ENCODE results near the gene CLDN16. TPM values are rescaled to one million over a fixed set of nuclear protein-coding genes. Genes with fewer than 3 reads are reported as not detected.

The CLDN16 gene
- total RNA-seq, 4 donors from 2014 or later, result not detected

DNA sequence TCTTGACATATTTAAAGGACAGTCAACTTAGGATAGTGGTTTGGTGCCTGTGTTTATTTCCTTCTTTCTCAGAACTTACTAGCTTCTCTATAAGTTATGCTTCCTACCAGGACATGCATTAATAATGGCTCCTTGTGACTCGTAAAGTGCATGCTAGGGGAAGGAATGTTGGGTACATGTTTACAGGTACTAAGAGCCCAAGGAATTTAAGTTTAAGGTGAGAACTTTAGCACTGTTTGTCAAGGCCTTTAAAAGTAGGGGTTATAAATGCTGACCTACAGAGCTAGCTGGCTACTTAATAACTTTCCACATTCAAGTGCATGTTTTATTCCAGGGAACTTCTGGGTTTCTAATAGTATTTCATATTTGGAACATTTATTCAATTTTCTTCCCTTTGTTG lies 61.8 kb downstream of the CLDN16 start, which contains the start of gene TMEM207:
TMEM207 (minus strand) TSS at position 101 of the 400 bp plus-strand sequence; CDS start at position 9, 92 bp downstream.
- no peaks in the 10 kb centered on the region for H3K27me3 ChIP-seq
- H3K9me3 ChIP-seq, result no peaks in the 10 kb centered on the region
- no peak within 1 kb of the TSS for H3K27ac ChIP-seq
- no peaks in the 10 kb centered on the region for H3K36me3 ChIP-seq
- WGBS, 2 donors (ENCODE audit: low coverage in 1 of 2), result 60 to 75% methylated on average over 1 of the region's 1 CpG
- ATAC-seq, result no peak
- H3K4me1 ChIP-seq, result no peaks in the 10 kb centered on the region
- H3K4me3 ChIP-seq, result no peak within 1 kb of the TSS
- TF ChIP-seq, protein P1, sequence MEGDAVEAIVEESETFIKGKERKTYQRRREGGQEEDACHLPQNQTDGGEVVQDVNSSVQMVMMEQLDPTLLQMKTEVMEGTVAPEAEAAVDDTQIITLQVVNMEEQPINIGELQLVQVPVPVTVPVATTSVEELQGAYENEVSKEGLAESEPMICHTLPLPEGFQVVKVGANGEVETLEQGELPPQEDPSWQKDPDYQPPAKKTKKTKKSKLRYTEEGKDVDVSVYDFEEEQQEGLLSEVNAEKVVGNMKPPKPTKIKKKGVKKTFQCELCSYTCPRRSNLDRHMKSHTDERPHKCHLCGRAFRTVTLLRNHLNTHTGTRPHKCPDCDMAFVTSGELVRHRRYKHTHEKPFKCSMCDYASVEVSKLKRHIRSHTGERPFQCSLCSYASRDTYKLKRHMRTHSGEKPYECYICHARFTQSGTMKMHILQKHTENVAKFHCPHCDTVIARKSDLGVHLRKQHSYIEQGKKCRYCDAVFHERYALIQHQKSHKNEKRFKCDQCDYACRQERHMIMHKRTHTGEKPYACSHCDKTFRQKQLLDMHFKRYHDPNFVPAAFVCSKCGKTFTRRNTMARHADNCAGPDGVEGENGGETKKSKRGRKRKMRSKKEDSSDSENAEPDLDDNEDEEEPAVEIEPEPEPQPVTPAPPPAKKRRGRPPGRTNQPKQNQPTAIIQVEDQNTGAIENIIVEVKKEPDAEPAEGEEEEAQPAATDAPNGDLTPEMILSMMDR (IDR thresholded peaks at IDR 0.05), result no peak
- TF ChIP-seq POLR2AphosphoS5 (IDR thresholded peaks at IDR 0.05) (no peak), EP300 (IDR thresholded peaks at IDR 0.05) (no peak), POLR2A (IDR thresholded peaks at IDR 0.05) (no peak)

- Histone ChIP-seq H3K4me1 (no peaks in the 10 kb centered on the region), H3K9me3 (no peaks in the 10 kb centered on the region), H3K36me3 (no peaks in the 10 kb centered on the region), H3K4me3 (no peak overlapping the region), H3K27ac (no peak overlapping the region), H3K27me3 (no peaks in the 10 kb centered on the region)
- no peak for ATAC-seq
- WGBS, 2 donors (ENCODE audit: low coverage in 1 of 2), result 64 to 73% methylated on average over 2 of the region's 2 CpGs
- TF ChIP-seq, protein P1 (IDR thresholded peaks at IDR 0.05), result no peak
- TF ChIP-seq POLR2AphosphoS5 (IDR thresholded peaks at IDR 0.05) (no peak), EP300 (IDR thresholded peaks at IDR 0.05) (no peak), POLR2A (IDR thresholded peaks at IDR 0.05) (no peak)
These were observed 67.9 kb downstream of the CLDN16 start for GRCh38 chr3:190455828-190456227.

GRCh38 chr3:190456770-190457169 lies 68.8 kb downstream of the CLDN16 start:
- Histone ChIP-seq H3K4me1 (no peaks in the 10 kb centered on the region), H3K36me3 (no peaks in the 10 kb centered on the region), H3K27me3 (no peaks in the 10 kb centered on the region), H3K27ac (no peak overlapping the region), H3K4me3 (no peak overlapping the region), H3K9me3 (no peaks in the 10 kb centered on the region)
- TF ChIP-seq POLR2AphosphoS5 (IDR thresholded peaks at IDR 0.05) (no peak), EP300 (IDR thresholded peaks at IDR 0.05) (no peak), POLR2A (IDR thresholded peaks at IDR 0.05) (no peak)
- TF ChIP-seq, protein P1 (IDR thresholded peaks at IDR 0.05), result no peak
- ATAC-seq, result no peak
- WGBS, 2 donors (ENCODE audit: low coverage in 1 of 2), result 80 to 89% methylated on average over 1 of the region's 1 CpG

DNA sequence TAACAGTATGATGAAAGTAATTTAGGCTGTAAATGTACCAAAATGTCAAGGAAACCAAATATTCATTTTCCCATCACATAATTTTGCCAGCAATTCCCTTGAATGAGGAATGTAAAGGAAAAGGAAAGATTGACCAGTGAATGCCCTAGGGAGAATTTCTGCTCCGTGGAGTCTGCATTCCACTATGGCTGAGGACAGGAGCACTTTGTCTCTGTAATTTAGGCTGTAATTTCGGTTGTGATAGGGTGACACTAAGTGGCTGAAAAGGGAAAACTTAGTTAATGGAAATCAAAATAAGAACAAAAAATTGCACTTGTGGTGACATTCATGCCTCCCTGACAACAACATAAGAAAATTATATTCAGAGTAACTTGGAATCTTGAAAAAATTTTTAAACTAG lies 70.1 kb downstream of the CLDN16 start:
- Histone ChIP-seq H3K9me3 (no peaks in the 10 kb centered on the region), H3K27me3 (no peaks in the 10 kb centered on the region), H3K36me3 (no peaks in the 10 kb centered on the region), H3K4me3 (no peak overlapping the region), H3K4me1 (no peaks in the 10 kb centered on the region), H3K27ac (no peak overlapping the region)
- 7 to 33% methylated on average over 1 to 2 of the region's 2 CpGs for WGBS, 2 donors (ENCODE audit: low coverage in 1 of 2)
- no peak for ATAC-seq
- TF ChIP-seq EP300 (IDR thresholded peaks at IDR 0.05) (no peak), POLR2AphosphoS5 (IDR thresholded peaks at IDR 0.05) (no peak), POLR2A (IDR thresholded peaks at IDR 0.05) (no peak)
- TF ChIP-seq, protein P1 (IDR thresholded peaks at IDR 0.05), result no peak

Other genes with a start within 250 kb of the CLDN16 start
- 1 to 10 TPM in 2 of 4 donors, under 1 TPM in 2; 0.50 to 5.3 (median 1.8) TPM for gene CLDN1, start 65.7 kb upstream of the CLDN16 start, total RNA-seq
- not detected for gene TMEM207, start 61.7 kb downstream of the CLDN16 start, total RNA-seq
- 10 to 100 TPM in 1 of 4 donors, 1 to 10 TPM in 3; 3.2 to 11.0 (median 5.0) TPM for gene IL1RAP, start 125.9 kb downstream of the CLDN16 start, total RNA-seq

All from gastroesophageal sphincter (tissue), 4 donors.